ENCODE data around the gene DDIT4.

DDIT4 gene

DNA sequence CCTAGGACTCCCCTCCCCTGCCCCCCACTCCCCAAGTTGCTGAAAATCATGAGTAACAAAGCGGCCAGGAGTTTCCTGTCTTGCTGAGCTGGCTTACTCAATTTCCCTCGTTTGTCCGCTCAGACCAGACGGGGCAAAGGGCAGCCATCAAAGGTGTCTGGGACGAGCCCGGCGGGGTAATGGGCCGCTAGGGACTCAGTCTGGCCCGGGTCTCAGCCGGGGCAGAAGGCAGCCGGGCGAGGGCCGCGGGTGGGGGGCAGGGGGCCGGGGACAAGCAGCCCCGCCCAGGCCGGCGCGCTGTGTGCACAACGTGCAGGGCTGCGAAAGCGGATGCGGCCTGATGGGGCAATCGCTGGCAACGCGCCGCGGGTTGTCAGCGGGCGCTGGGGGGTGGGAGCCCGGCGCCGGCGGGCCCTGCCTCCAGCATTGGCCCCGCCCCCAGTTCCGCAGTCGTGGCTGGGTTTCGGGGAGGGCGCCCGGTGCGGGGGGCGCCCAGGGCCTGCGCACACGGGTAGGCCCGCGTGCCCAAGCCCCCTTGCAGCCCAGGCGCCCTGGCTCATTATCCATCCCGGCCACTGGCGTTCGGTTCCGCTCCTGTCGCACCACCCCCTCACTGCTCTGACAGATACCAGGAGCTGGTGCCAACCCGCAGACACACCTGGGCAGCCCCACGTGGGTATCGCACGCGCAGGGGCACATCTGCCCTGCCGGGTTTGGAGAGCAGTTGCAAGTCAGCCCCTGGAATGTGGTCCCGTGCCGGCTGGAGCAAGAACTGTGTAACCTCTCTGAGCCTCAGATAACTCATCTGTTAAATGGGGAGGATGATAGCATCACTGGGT, 45.9 kb downstream of the DDIT4 start:
- Histone ChIP-seq H3K4me1 (ENCODE audit: control insufficient read depth in 2 of 2, insufficient read depth in 1 of 2, low read depth in 1 of 2, low read length in 2 of 2) (peaks cover 23 to 26% of the 10 kb centered on the region in 2 donors), H3K36me3 (replicated peaks in 1 of 2; ENCODE audit: control insufficient read depth in 2 of 2, insufficient read depth in 2 of 2, low read length in 2 of 2) (no peaks in the 10 kb centered on the region), H2BK120ac (ENCODE audit: low read depth, low read length) (no peak overlapping the region), H2BK15ac (ENCODE audit: low read length) (peak overlapping the region; percentile 24), H4K8ac (ENCODE audit: low read depth, low read length) (no peak overlapping the region), H3K14ac (ENCODE audit: low read length) (no peak overlapping the region), H3K4ac (ENCODE audit: low read length) (no peak overlapping the region), H3K4me2 (ENCODE audit: insufficient read depth, low read length, poor library complexity, severe bottlenecking) (peak overlapping the region; percentile 46), H4K91ac (ENCODE audit: low read depth, low read length, poor library complexity) (no peak overlapping the region), H3K23ac (ENCODE audit: low read depth, low read length, poor library complexity) (peak overlapping the region; percentile 52), H2BK12ac (ENCODE audit: low read length) (no peak overlapping the region), H3K27me3 (ENCODE audit: control insufficient read depth in 3 of 3, insufficient read depth in 3 of 3, low read depth in 1 of 3, low read length in 3 of 3) (peaks cover 0 to 5% (median 0%) of the 10 kb centered on the region in 3 experiments), H3K9ac (ENCODE audit: low read depth, low read length, poor library complexity) (peak overlapping the region; percentile 17), H3K27ac (replicated peaks; ENCODE audit: low read length) (no peak overlapping the region), H3K9me3 (replicated peaks in 1 of 2; ENCODE audit: control insufficient read depth in 2 of 2, insufficient read depth in 1 of 2, low read depth in 1 of 2, low read length in 2 of 2) (peaks cover 0 to 2% of the 10 kb centered on the region in 2 donors), H3K18ac (ENCODE audit: low read length) (peak overlapping the region; percentile 96), H2BK5ac (ENCODE audit: low read length) (no peak overlapping the region), H3K79me1 (ENCODE audit: low read depth, low read length) (no peaks in the 10 kb centered on the region), H3K4me3 (ENCODE audit: low read length in 2 of 2) (peak overlapping the region; percentile 8 to 60), H2AK5ac (ENCODE audit: low read depth, low read length) (peak overlapping the region; percentile 59), H2AFZ (ENCODE audit: low read length) (peak overlapping the region; percentile 90)
- DNase-seq (ENCODE audit: low spot score) = no peak
- WGBS, 2 donors (ENCODE audit: extremely low coverage in 2 of 2, insufficient read length in 2 of 2, insufficient replicate concordance in 1 of 2) = no CpG with 5 or more reads among the region's 60 CpGs

DNA sequence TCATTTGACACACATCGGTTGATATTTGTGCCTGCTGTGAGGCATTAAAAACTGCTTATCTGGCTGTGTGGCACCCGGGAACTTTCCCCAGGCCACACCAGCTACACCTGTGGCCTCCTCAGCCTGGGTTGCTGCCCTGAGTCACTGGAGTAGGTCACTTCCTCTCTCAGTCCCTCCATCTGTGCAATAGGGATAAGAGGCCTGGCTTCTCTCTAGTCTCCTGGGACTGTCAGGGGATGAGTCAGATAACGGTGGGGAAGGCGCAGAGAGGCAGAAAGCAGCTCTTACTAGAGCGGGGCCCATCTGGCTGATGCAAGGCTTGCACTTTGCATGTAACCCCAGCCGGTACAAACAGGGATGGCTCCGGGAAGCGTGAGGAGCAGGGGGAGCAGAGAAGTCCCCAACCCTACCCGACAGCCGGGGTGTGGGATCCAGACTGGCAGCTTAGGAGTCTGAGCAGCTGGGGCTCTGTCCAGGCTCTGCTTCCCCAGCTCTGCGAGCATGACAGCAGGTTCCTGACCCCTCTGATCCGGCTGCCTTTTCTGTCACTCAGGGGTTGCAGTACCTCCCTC, 47.0 kb downstream of the DDIT4 start:
- H3K4me2 ChIP-seq (ENCODE audit: insufficient read depth, low read length, poor library complexity, severe bottlenecking) = no peak overlapping the region

DNA sequence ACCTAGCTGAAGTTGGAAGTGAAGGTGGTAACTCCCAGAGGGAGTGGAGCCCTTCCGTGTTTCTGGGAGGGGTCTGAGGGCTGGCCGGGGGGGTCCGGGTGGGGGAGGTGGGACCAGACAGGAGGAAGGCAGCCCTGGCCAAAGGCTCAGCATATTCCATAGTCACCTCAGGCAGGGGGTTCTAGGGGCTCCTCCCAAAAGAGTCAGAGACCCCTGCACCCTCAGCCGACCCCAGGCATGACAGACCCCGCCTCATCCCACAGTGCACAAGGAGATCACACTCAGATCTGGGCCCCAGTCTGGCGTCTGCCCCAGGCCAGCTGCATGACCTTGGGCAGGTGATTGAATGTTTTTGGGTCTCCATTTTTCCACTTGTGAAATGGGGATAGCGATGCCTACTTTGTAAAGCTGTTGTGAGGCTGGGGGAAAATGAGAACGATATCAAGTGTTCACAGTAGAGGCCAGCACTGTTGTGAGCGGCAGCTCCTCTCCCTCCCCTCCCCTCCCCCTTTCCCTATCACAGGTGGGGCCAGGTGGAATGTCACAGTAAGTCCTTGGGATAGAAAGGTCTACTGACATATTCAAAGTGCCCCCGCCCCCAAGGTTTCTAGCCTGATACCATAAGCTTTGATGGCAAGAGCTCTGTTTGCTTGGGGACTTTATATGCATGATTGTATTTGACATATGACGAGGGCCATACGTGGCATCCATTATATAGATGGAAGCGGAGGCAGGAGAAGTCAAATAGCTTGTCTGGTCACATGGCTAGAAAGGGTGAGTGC, 47.7 kb downstream of the DDIT4 start:
- Histone ChIP-seq H4K91ac (ENCODE audit: low read depth, low read length, poor library complexity) (no peak overlapping the region), H3K18ac (ENCODE audit: low read length) (peak overlapping the region; percentile 85), H2BK12ac (ENCODE audit: low read length) (peak overlapping the region; percentile 97), H2BK5ac (ENCODE audit: low read length) (no peak overlapping the region), H3K36me3 (replicated peaks in 1 of 2; ENCODE audit: control insufficient read depth in 2 of 2, insufficient read depth in 2 of 2, low read length in 2 of 2) (no peaks in the 10 kb centered on the region), H3K4me1 (ENCODE audit: control insufficient read depth in 2 of 2, insufficient read depth in 1 of 2, low read depth in 1 of 2, low read length in 2 of 2) (peaks cover 27 to 32% of the 10 kb centered on the region in 2 donors), H3K4ac (ENCODE audit: low read length) (no peak overlapping the region), H3K27me3 (ENCODE audit: control insufficient read depth in 3 of 3, insufficient read depth in 3 of 3, low read depth in 1 of 3, low read length in 3 of 3) (peaks cover 0 to 5% (median 0%) of the 10 kb centered on the region in 3 experiments), H2BK15ac (ENCODE audit: low read length) (peak overlapping the region; percentile 68), H2AK5ac (ENCODE audit: low read depth, low read length) (peak overlapping the region; percentile 78), H3K27ac (replicated peaks; ENCODE audit: low read length) (peak overlapping the region; percentile 45), H3K4me2 (ENCODE audit: insufficient read depth, low read length, poor library complexity, severe bottlenecking) (no peak overlapping the region), H3K9me3 (replicated peaks in 1 of 2; ENCODE audit: control insufficient read depth in 2 of 2, insufficient read depth in 1 of 2, low read depth in 1 of 2, low read length in 2 of 2) (peaks cover 0 to 2% of the 10 kb centered on the region in 2 donors), H3K14ac (ENCODE audit: low read length) (peak overlapping the region; percentile 65), H3K4me3 (ENCODE audit: low read length in 2 of 2) (peak overlapping the region in 1 of 2 donors; percentile 11), H2BK120ac (ENCODE audit: low read depth, low read length) (no peak overlapping the region), H3K23ac (ENCODE audit: low read depth, low read length, poor library complexity) (peak overlapping the region; percentile 59), H4K8ac (ENCODE audit: low read depth, low read length) (peak overlapping the region; percentile 93), H3K79me1 (ENCODE audit: low read depth, low read length) (no peaks in the 10 kb centered on the region), H2AFZ (ENCODE audit: low read length) (peak overlapping the region; percentile 90), H3K9ac (ENCODE audit: low read depth, low read length, poor library complexity) (no peak overlapping the region)
- DNase-seq (ENCODE audit: low spot score) = no peak
- WGBS, 2 donors (ENCODE audit: extremely low coverage in 2 of 2, insufficient read length in 2 of 2, insufficient replicate concordance in 1 of 2) = no CpG with 5 or more reads among the region's 13 CpGs

More for the DNA sequence above, 47.0 kb downstream of the DDIT4 start:
- peak overlapping the region; percentile 45 for H3K27ac ChIP-seq (replicated peaks; ENCODE audit: low read length)
- WGBS, 2 donors (ENCODE audit: extremely low coverage in 2 of 2, insufficient read length in 2 of 2, insufficient replicate concordance in 1 of 2) = no CpG with 5 or more reads among the region's 12 CpGs
- H2BK120ac ChIP-seq (ENCODE audit: low read depth, low read length) = no peak overlapping the region
- H2AFZ ChIP-seq (ENCODE audit: low read length) = peak overlapping the region; percentile 90
- H3K9me3 ChIP-seq (replicated peaks in 1 of 2; ENCODE audit: control insufficient read depth in 2 of 2, insufficient read depth in 1 of 2, low read depth in 1 of 2, low read length in 2 of 2) = peaks cover 0 to 2% of the 10 kb centered on the region in 2 donors
- H3K9ac ChIP-seq (ENCODE audit: low read depth, low read length, poor library complexity) = no peak overlapping the region
- peaks cover 0 to 5% (median 0%) of the 10 kb centered on the region in 3 experiments for H3K27me3 ChIP-seq (ENCODE audit: control insufficient read depth in 3 of 3, insufficient read depth in 3 of 3, low read depth in 1 of 3, low read length in 3 of 3)
- no peak overlapping the region for H2BK12ac ChIP-seq (ENCODE audit: low read length)
- H4K8ac ChIP-seq (ENCODE audit: low read depth, low read length) = no peak overlapping the region
- peak overlapping the region; percentile 12 for H3K23ac ChIP-seq (ENCODE audit: low read depth, low read length, poor library complexity)
- peak overlapping the region in 1 of 2 donors; percentile 11 for H3K4me3 ChIP-seq (ENCODE audit: low read length in 2 of 2)
- H3K36me3 ChIP-seq (replicated peaks in 1 of 2; ENCODE audit: control insufficient read depth in 2 of 2, insufficient read depth in 2 of 2, low read length in 2 of 2) = no peaks in the 10 kb centered on the region
- no peak overlapping the region for H4K91ac ChIP-seq (ENCODE audit: low read depth, low read length, poor library complexity)
- H3K79me1 ChIP-seq (ENCODE audit: low read depth, low read length) = no peaks in the 10 kb centered on the region
- H2BK15ac ChIP-seq (ENCODE audit: low read length) = peak overlapping the region; percentile 62
- H2BK5ac ChIP-seq (ENCODE audit: low read length) = no peak overlapping the region
- no peak overlapping the region for H3K4ac ChIP-seq (ENCODE audit: low read length)
- no peak overlapping the region for H3K14ac ChIP-seq (ENCODE audit: low read length)
- peaks cover 27 to 32% of the 10 kb centered on the region in 2 donors for H3K4me1 ChIP-seq (ENCODE audit: control insufficient read depth in 2 of 2, insufficient read depth in 1 of 2, low read depth in 1 of 2, low read length in 2 of 2)
- DNase-seq (ENCODE audit: low spot score) = no peak
- peak overlapping the region; percentile 78 for H2AK5ac ChIP-seq (ENCODE audit: low read depth, low read length)
- peak overlapping the region; percentile 68 for H3K18ac ChIP-seq (ENCODE audit: low read length)

All from neuronal stem cell (in vitro differentiated cells).